Measurements from ENCODE around the gene PRPH2. TPM values are rescaled to one million over a fixed set of nuclear protein-coding genes. Genes with fewer than 3 reads are reported as not detected.
A peak's percentile ranks its signal among the peaks of the same experiment; 100 is the strongest.
"Not testable (repeated sequence)": the region's sequence is repeated elsewhere in the genome, so short reads cannot be mapped to it uniquely, and the experiment has no call there.

The PRPH2 gene
- polyA plus RNA-seq, 4 donors = 0.92 to 1.1 TPM; not detected in 2

GRCh38 chr6:42702786-42703185 is 19.6 kb downstream of the PRPH2 start:
- not testable (repeated sequence) for H3K4me3 ChIP-seq (ENCODE audit: low read depth in 1 of 3, low read length in 3 of 3); H3K9me3 ChIP-seq (ENCODE audit: control insufficient read depth in 2 of 2, insufficient read depth in 1 of 2, low read depth in 1 of 2, low read length in 1 of 2); H3K27me3 ChIP-seq (ENCODE audit: control insufficient read depth in 3 of 3, insufficient read depth in 3 of 3, low read length in 3 of 3); H3K36me3 ChIP-seq (ENCODE audit: control insufficient read depth in 3 of 3, insufficient read depth in 2 of 3, low read depth in 1 of 3, low read length in 3 of 3); H3K4me1 ChIP-seq (ENCODE audit: control insufficient read depth in 3 of 3, insufficient read depth in 2 of 3, low read depth in 1 of 3, low read length in 2 of 3); H3K27ac ChIP-seq (ENCODE audit: low read depth in 1 of 3, low read length in 2 of 3); FAIRE-seq; DNase-seq
- WGBS, 3 donors = 91 to 96% (median 93%) methylated on average over 3 of the region's 3 CpGs

GRCh38 chr6:42702200-42702599 is 20.2 kb downstream of the PRPH2 start:
- Histone ChIP-seq H3K36me3 (ENCODE audit: control insufficient read depth in 3 of 3, insufficient read depth in 2 of 3, low read depth in 1 of 3, low read length in 3 of 3) (peaks cover 0 to 5% (median 0%) of the 10 kb centered on the region in 3 donors), H3K9me3 (ENCODE audit: control insufficient read depth in 2 of 2, insufficient read depth in 1 of 2, low read depth in 1 of 2, low read length in 1 of 2) (no peaks in the 10 kb centered on the region), H3K4me1 (ENCODE audit: control insufficient read depth in 3 of 3, insufficient read depth in 2 of 3, low read depth in 1 of 3, low read length in 2 of 3) (no peaks in the 10 kb centered on the region), H3K4me3 (ENCODE audit: low read depth in 1 of 3, low read length in 3 of 3) (no peak overlapping the region), H3K27ac (ENCODE audit: low read depth in 1 of 3, low read length in 2 of 3) (no peak overlapping the region), H3K27me3 (ENCODE audit: control insufficient read depth in 3 of 3, insufficient read depth in 3 of 3, low read length in 3 of 3) (no peaks in the 10 kb centered on the region)
- no peak for DNase-seq
- WGBS, 3 donors = 58 to 90% (median 85%) methylated on average over 2 of the region's 2 CpGs
- no peak for FAIRE-seq

- no peak for DNase-seq
- WGBS, 3 donors = 75 to 83% (median 83%) methylated on average over 13 of the region's 13 CpGs
Measured at GRCh38 chr6:42698217-42698616, 24.2 kb downstream of the PRPH2 start.

GRCh38 chr6:42697268-42697655 is 25.1 kb downstream of the PRPH2 start:
- Histone ChIP-seq H3K27me3 (ENCODE audit: control insufficient read depth in 3 of 3, insufficient read depth in 3 of 3, low read length in 3 of 3) (no peaks in the 10 kb centered on the region), H3K27ac (ENCODE audit: low read depth in 1 of 3, low read length in 2 of 3) (no peak overlapping the region), H3K36me3 (ENCODE audit: control insufficient read depth in 3 of 3, insufficient read depth in 2 of 3, low read depth in 1 of 3, low read length in 3 of 3) (peaks cover 5 to 17% (median 11%) of the 10 kb centered on the region in 3 donors), H3K4me3 (ENCODE audit: low read depth in 1 of 3, low read length in 3 of 3) (no peak overlapping the region), H3K4me1 (ENCODE audit: control insufficient read depth in 3 of 3, insufficient read depth in 2 of 3, low read depth in 1 of 3, low read length in 2 of 3) (no peaks in the 10 kb centered on the region), H3K9me3 (ENCODE audit: control insufficient read depth in 2 of 2, insufficient read depth in 1 of 2, low read depth in 1 of 2, low read length in 1 of 2) (no peaks in the 10 kb centered on the region)
- 87 to 90% (median 89%) methylated on average over 5 of the region's 5 CpGs for WGBS, 3 donors
- FAIRE-seq (no peak), DNase-seq (no peak)

More at GRCh38 chr6:42698217-42698616, 24.2 kb downstream of the PRPH2 start:
- Histone ChIP-seq H3K9me3 (ENCODE audit: control insufficient read depth in 2 of 2, insufficient read depth in 1 of 2, low read depth in 1 of 2, low read length in 1 of 2) (no peaks in the 10 kb centered on the region), H3K4me1 (ENCODE audit: control insufficient read depth in 3 of 3, insufficient read depth in 2 of 3, low read depth in 1 of 3, low read length in 2 of 3) (no peaks in the 10 kb centered on the region), H3K27ac (ENCODE audit: low read depth in 1 of 3, low read length in 2 of 3) (no peak overlapping the region), H3K36me3 (ENCODE audit: control insufficient read depth in 3 of 3, insufficient read depth in 2 of 3, low read depth in 1 of 3, low read length in 3 of 3) (peaks cover 0 to 14% (median 3%) of the 10 kb centered on the region in 3 donors), H3K4me3 (ENCODE audit: low read depth in 1 of 3, low read length in 3 of 3) (no peak overlapping the region), H3K27me3 (ENCODE audit: control insufficient read depth in 3 of 3, insufficient read depth in 3 of 3, low read length in 3 of 3) (no peaks in the 10 kb centered on the region)
- no peak for FAIRE-seq

GRCh38 chr6:42696526-42697267 is 25.7 kb downstream of the PRPH2 start:
- FAIRE-seq = no peak
- H3K27ac ChIP-seq (ENCODE audit: low read depth in 1 of 3, low read length in 2 of 3) = no peak overlapping the region
- H3K36me3 ChIP-seq (ENCODE audit: control insufficient read depth in 3 of 3, insufficient read depth in 2 of 3, low read depth in 1 of 3, low read length in 3 of 3) = peaks cover 5 to 19% (median 11%) of the 10 kb centered on the region in 3 donors
- H3K4me1 ChIP-seq (ENCODE audit: control insufficient read depth in 3 of 3, insufficient read depth in 2 of 3, low read depth in 1 of 3, low read length in 2 of 3) = no peaks in the 10 kb centered on the region
- DNase-seq = no peak
- H3K27me3 ChIP-seq (ENCODE audit: control insufficient read depth in 3 of 3, insufficient read depth in 3 of 3, low read length in 3 of 3) = no peaks in the 10 kb centered on the region
- WGBS, 3 donors = 74 to 80% (median 77%) methylated on average over 7 of the region's 7 CpGs
- no peaks in the 10 kb centered on the region for H3K9me3 ChIP-seq (ENCODE audit: control insufficient read depth in 2 of 2, insufficient read depth in 1 of 2, low read depth in 1 of 2, low read length in 1 of 2)
- no peak overlapping the region for H3K4me3 ChIP-seq (ENCODE audit: low read depth in 1 of 3, low read length in 3 of 3)

- Histone ChIP-seq H3K4me3 (ENCODE audit: low read depth in 1 of 3, low read length in 3 of 3) (no peak overlapping the region), H3K4me1 (ENCODE audit: control insufficient read depth in 3 of 3, insufficient read depth in 2 of 3, low read depth in 1 of 3, low read length in 2 of 3) (no peaks in the 10 kb centered on the region), H3K36me3 (ENCODE audit: control insufficient read depth in 3 of 3, insufficient read depth in 2 of 3, low read depth in 1 of 3, low read length in 3 of 3) (peaks cover 11 to 31% (median 24%) of the 10 kb centered on the region in 3 donors), H3K27me3 (ENCODE audit: control insufficient read depth in 3 of 3, insufficient read depth in 3 of 3, low read length in 3 of 3) (no peaks in the 10 kb centered on the region), H3K9me3 (ENCODE audit: control insufficient read depth in 2 of 2, insufficient read depth in 1 of 2, low read depth in 1 of 2, low read length in 1 of 2) (no peaks in the 10 kb centered on the region), H3K27ac (ENCODE audit: low read depth in 1 of 3, low read length in 2 of 3) (no peak overlapping the region)
- FAIRE-seq (no peak), DNase-seq (no peak)
- WGBS, 3 donors = 79 to 89% (median 87%) methylated on average over 4 of the region's 4 CpGs
Measured at GRCh38 chr6:42694586-42694985, 27.8 kb downstream of the PRPH2 start.

- FAIRE-seq (no peak), DNase-seq (peak in 1 of 2 donors; percentile 20)
- H3K36me3 ChIP-seq (ENCODE audit: control insufficient read depth in 3 of 3, insufficient read depth in 2 of 3, low read depth in 1 of 3, low read length in 3 of 3) = peaks cover 14 to 36% (median 28%) of the 10 kb centered on the region in 3 donors
Measured at GRCh38 chr6:42693725-42694323, 28.6 kb downstream of the PRPH2 start.

GRCh38 chr6:42692137-42692911 is 30.1 kb downstream of the PRPH2 start:
- FAIRE-seq = no peak
- H3K4me3 ChIP-seq (ENCODE audit: low read depth in 1 of 3, low read length in 3 of 3) = no peak overlapping the region
- H3K36me3 ChIP-seq (ENCODE audit: control insufficient read depth in 3 of 3, insufficient read depth in 2 of 3, low read depth in 1 of 3, low read length in 3 of 3) = peaks cover 15 to 41% (median 36%) of the 10 kb centered on the region in 3 donors
- H3K27me3 ChIP-seq (ENCODE audit: control insufficient read depth in 3 of 3, insufficient read depth in 3 of 3, low read length in 3 of 3) = no peaks in the 10 kb centered on the region
- no peak for DNase-seq
- no peaks in the 10 kb centered on the region for H3K4me1 ChIP-seq (ENCODE audit: control insufficient read depth in 3 of 3, insufficient read depth in 2 of 3, low read depth in 1 of 3, low read length in 2 of 3)
- 73 to 97% (median 84%) methylated on average over 4 of the region's 4 CpGs for WGBS, 3 donors
- no peaks in the 10 kb centered on the region for H3K9me3 ChIP-seq (ENCODE audit: control insufficient read depth in 2 of 2, insufficient read depth in 1 of 2, low read depth in 1 of 2, low read length in 1 of 2)
- H3K27ac ChIP-seq (ENCODE audit: low read depth in 1 of 3, low read length in 2 of 3) = no peak overlapping the region

More at GRCh38 chr6:42693725-42694323, 28.6 kb downstream of the PRPH2 start:
- Histone ChIP-seq H3K9me3 (ENCODE audit: control insufficient read depth in 2 of 2, insufficient read depth in 1 of 2, low read depth in 1 of 2, low read length in 1 of 2) (no peaks in the 10 kb centered on the region), H3K27ac (ENCODE audit: low read depth in 1 of 3, low read length in 2 of 3) (peak overlapping the region in 1 of 3 donors; percentile 4), H3K4me1 (ENCODE audit: control insufficient read depth in 3 of 3, insufficient read depth in 2 of 3, low read depth in 1 of 3, low read length in 2 of 3) (no peaks in the 10 kb centered on the region), H3K27me3 (ENCODE audit: control insufficient read depth in 3 of 3, insufficient read depth in 3 of 3, low read length in 3 of 3) (no peaks in the 10 kb centered on the region), H3K4me3 (ENCODE audit: low read depth in 1 of 3, low read length in 3 of 3) (no peak overlapping the region)
- 89 to 95% (median 94%) methylated on average over 2 of the region's 2 CpGs for WGBS, 3 donors
